Skeletal muscle tissue (tissue), 4 donors: Measurements from ENCODE around the gene ZNF185. TPM values are rescaled to one million over a fixed set of nuclear protein-coding genes. Genes with fewer than 3 reads are reported as not detected.

ENCODE experiments used
- H3K27ac ChIP-seq: one replicate; pipeline ENCODE4 v1.7.0; 2013; ENCODE audit warnings: mild to moderate bottlenecking, low read depth, low read length, inconsistent platforms
- H3K27me3 ChIP-seq, 3 donors: one replicate each; pipeline ENCODE4 v1.7.0; 2013; ENCODE audit warnings: low read length in 3 of 3; ENCODE audit not compliant: control insufficient read depth in 3 of 3, insufficient read depth in 3 of 3
- H3K36me3 ChIP-seq, 3 donors: one replicate each; pipeline ENCODE4 v1.7.0; 2013; ENCODE audit warnings: low read length in 3 of 3; ENCODE audit not compliant: control insufficient read depth in 3 of 3, insufficient read depth in 3 of 3
- H3K4me1 ChIP-seq, 3 donors: one replicate each; pipeline ENCODE4 v1.7.0; 2013; ENCODE audit warnings: low read length in 3 of 3, mild to moderate bottlenecking in 3 of 3; ENCODE audit not compliant: control insufficient read depth in 3 of 3, insufficient read depth in 3 of 3
- H3K4me3 ChIP-seq, 3 donors: one replicate each; pipeline ENCODE4 v1.7.0; 2013; ENCODE audit warnings: low read length in 3 of 3
- H3K9ac ChIP-seq, 3 donors: one replicate each; pipeline ENCODE4 v1.7.0; 2013; ENCODE audit warnings: low read length in 3 of 3, mild to moderate bottlenecking in 3 of 3, moderate library complexity in 2 of 3, low read depth in 1 of 3
- H3K9me3 ChIP-seq, 3 donors: one replicate each; pipeline ENCODE4 v1.7.0; 2013; ENCODE audit warnings: low read length in 3 of 3; ENCODE audit not compliant: control insufficient read depth in 3 of 3
- total RNA-seq: library from RNA; depleted of rRNA; stranded (reverse); fragments of >200 nt; gene quantifications from one replicate; pipeline ENCODE4 v1.2.3, GENCODE V29; 2014
- donor health status: Osteomylitis.

Gene ZNF185
- total RNA-seq, 1 donor from 2014 or later, result 6.8 TPM

DNA sequence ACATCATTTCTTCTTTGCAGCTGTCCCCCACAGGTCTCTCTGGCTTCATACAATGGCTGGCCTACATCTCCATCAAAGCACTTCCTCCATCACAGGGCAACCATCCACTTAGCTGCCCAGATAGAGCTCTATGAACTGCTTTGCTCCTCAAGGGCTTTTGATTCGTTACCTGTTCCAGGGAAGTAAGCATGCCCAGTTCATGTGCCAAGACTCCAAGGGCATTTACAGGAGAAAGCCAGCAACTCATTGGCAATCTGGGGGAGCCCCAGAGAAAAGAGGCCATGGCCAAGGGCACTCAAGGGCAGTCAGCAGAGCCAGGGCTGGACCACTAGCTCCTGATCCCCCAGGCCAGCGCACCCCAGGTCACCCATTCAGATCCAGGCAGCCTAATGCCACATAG lies 24.5 kb upstream of the ZNF185 start:
- Histone ChIP-seq H3K9ac (no peak overlapping the region), H3K27me3 (no peaks in the 10 kb centered on the region), H3K27ac (no peak overlapping the region), H3K4me3 (no peak overlapping the region), H3K9me3 (peaks cover 0 to 2% (median 0%) of the 10 kb centered on the region in 3 donors), H3K36me3 (peaks cover 6 to 12% (median 9%) of the 10 kb centered on the region in 3 donors), H3K4me1 (no peaks in the 10 kb centered on the region)

DNA sequence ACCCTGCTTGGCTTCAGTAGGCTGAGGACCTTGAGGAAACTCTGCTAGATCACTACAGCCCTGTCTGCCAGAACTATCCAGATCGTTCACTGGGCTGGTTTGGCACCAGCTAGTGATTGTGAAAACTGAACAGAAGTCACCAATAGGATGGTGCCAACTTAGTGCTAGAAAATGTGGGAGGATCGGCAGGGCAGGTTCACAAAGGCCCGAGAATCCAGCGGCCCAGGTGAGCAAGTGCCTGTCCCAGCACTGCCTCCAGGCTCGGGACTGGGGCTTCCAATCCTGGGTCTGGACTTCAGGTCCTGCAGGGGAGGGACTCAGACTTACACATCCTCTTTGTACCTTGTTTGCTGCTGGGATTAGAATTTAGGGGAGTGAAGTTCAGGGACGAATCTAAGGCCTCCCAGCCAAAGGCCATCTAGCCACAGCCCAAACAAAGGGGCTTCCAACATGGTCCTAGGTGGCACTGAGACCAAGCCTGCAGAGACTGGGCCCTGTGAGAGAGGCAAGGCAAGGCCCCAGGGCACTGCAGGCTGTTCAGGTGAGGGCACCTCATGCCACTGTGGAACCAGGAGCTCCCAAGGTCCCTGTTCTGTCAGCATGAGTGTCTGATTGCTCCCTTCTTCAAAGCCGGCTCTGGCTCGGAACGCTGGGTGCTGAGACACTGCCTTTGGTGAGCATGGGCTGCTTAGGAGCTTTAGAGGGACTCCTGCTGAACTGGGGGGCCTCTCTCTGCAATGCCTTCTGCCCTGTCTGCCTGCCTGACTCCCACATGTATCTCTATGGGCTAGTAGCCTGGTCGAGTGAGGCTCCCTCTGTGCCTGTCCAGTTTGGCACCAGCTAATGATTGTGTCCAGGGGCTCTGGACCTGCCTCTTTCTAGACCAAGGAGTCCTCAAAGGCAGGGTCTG lies 20.7 kb upstream of the ZNF185 start:
- Histone ChIP-seq H3K36me3 (no peaks in the 10 kb centered on the region), H3K27ac (no peak overlapping the region), H3K9me3 (peaks cover 0 to 2% (median 0%) of the 10 kb centered on the region in 3 donors), H3K4me1 (no peaks in the 10 kb centered on the region), H3K9ac (no peak overlapping the region), H3K27me3 (no peaks in the 10 kb centered on the region), H3K4me3 (no peak overlapping the region)

DNA sequence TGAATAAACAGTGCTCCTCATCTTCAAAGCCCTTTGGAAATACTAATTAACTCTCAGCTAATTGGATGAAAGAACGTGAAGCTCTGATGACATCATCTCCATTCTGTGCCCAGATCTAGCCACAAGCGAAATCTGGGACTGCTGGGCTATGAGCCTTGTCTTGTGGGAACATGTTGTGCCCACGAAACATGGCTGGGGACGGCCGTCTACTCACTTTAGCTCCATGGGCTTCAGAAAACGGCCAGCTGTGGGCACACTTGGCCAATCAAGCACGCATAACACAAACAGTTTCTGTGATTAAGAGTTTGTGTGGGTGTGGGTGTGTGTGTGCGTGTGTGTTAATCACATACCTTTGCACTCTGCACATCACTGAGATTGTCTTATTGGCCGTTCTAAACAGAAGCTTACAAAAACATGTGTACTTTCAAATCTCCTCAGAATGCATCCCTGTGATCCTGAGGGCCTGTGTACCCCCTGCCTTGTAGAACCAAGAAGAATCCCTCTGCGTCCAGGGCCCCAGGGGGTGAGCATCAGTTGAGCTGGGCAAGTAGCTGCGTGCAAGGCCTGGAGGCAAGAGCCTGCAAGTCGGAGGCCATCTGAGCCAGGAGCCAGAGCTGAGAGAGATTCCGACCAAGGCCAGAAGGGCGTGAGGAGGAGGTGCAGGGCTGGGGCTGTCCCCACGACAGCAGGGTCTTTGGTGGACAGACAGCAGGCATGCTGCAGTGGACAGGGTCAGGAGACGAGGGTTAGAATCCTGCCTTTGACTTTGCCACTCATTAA lies 18.7 kb upstream of the ZNF185 start:
- peaks cover 0 to 2% (median 0%) of the 10 kb centered on the region in 3 donors for H3K9me3 ChIP-seq
- H3K36me3 ChIP-seq, result no peaks in the 10 kb centered on the region
- no peak overlapping the region for H3K4me3 ChIP-seq
- no peak overlapping the region for H3K9ac ChIP-seq
- H3K4me1 ChIP-seq, result no peaks in the 10 kb centered on the region
- no peaks in the 10 kb centered on the region for H3K27me3 ChIP-seq
- H3K27ac ChIP-seq, result no peak overlapping the region

DNA sequence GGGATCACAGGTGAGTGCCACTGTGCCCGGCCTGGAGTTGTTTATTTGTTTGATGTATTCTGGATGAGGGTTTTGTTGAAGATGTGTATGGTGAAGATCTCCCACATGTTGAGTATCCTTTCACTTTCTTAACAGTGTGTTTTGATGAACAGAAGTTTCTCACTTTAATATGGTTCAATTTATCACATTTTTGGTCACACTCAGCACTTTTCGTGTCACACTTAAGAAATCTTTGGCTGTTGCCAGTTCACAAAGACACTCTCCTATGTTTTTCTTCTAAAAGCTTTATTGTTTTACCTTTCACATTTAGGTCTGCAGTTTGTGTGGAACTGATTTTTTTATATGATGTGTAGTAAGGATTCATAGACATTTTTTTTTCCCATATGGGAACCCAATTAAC lies 16.6 kb upstream of the ZNF185 start:
- no peak overlapping the region for H3K27ac ChIP-seq
- H3K9me3 ChIP-seq, result no peaks in the 10 kb centered on the region
- no peak overlapping the region for H3K4me3 ChIP-seq
- H3K36me3 ChIP-seq, result no peaks in the 10 kb centered on the region
- no peaks in the 10 kb centered on the region for H3K4me1 ChIP-seq
- peaks cover 0 to 3% (median 0%) of the 10 kb centered on the region in 3 donors for H3K27me3 ChIP-seq
- H3K9ac ChIP-seq, result no peak overlapping the region

DNA sequence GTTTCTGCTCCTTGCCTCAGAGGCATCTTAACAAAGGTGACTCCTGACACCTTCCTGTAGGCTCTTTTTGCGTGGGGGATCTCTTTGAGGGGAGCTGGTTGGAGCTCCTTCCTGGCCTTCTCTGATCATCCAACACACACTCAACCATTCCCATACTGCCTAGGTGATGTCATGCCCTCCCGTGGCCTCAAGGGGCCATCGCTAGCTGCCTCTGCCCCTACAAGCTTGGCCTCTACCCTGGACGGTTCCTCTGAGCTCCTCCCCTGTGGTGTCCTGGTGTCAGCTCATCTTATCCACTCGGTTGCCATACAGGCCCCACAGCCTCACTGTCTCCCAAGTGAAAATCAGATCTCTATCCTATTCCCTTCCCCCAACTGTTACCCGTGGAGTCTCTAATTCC lies 13.7 kb upstream of the ZNF185 start:
- no peak overlapping the region for H3K4me3 ChIP-seq

DNA sequence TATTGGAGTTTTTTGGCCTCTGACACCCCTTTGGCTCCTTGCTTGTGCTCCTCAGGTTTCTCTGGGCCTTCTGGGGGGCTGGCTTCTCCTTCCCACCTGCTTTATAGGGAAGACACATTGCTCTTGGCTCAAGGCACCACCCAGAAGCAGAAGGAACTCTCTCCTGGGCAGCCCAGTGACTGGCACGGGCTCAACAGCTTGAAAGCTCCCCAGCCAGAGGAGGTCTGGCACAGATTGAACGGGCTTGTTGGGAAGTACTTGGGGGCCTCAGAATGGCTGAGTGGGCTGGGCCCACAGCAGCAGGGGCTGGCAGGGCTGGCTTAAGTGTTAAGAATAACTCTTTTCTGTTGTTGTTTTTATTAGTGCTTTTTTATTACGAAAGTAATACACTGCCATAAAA lies 11.2 kb upstream of the ZNF185 start:
- Histone ChIP-seq H3K27me3 (peaks cover 0 to 11% (median 7%) of the 10 kb centered on the region in 3 donors), H3K9me3 (no peaks in the 10 kb centered on the region), H3K27ac (no peak overlapping the region), H3K4me1 (no peaks in the 10 kb centered on the region), H3K9ac (no peak overlapping the region), H3K36me3 (no peaks in the 10 kb centered on the region), H3K4me3 (no peak overlapping the region)

More for the DNA sequence above, 13.7 kb upstream of the ZNF185 start:
- Histone ChIP-seq H3K9me3 (no peaks in the 10 kb centered on the region), H3K27ac (no peak overlapping the region), H3K27me3 (peaks cover 0 to 3% (median 0%) of the 10 kb centered on the region in 3 donors), H3K36me3 (no peaks in the 10 kb centered on the region), H3K4me1 (no peaks in the 10 kb centered on the region), H3K9ac (no peak overlapping the region)

DNA sequence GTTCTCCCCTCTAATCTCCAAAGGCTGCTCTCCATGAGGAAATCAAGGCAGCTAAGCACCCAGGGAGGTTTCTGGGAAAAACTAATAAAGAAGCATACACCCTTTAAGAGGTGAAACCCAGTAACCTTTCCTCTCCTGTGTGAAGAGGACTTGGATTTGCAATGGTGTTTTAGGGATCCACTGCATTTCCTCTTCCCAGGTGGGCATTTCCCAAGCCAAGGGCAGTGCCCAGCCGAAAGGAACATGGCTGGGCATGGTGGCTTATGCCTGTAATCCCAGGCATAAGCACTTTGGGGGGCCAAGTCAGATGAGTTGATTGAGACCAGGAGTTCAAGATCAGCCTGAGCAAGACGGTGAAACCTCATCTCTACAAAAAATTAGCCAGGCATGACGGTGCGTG lies 5.4 kb upstream of the ZNF185 start:
- Histone ChIP-seq H3K27ac (no peak overlapping the region), H3K9ac (no peak overlapping the region), H3K9me3 (no peaks in the 10 kb centered on the region), H3K4me3 (no peak overlapping the region), H3K27me3 (peaks cover 0 to 25% (median 12%) of the 10 kb centered on the region in 3 donors), H3K4me1 (no peaks in the 10 kb centered on the region), H3K36me3 (no peaks in the 10 kb centered on the region)

DNA sequence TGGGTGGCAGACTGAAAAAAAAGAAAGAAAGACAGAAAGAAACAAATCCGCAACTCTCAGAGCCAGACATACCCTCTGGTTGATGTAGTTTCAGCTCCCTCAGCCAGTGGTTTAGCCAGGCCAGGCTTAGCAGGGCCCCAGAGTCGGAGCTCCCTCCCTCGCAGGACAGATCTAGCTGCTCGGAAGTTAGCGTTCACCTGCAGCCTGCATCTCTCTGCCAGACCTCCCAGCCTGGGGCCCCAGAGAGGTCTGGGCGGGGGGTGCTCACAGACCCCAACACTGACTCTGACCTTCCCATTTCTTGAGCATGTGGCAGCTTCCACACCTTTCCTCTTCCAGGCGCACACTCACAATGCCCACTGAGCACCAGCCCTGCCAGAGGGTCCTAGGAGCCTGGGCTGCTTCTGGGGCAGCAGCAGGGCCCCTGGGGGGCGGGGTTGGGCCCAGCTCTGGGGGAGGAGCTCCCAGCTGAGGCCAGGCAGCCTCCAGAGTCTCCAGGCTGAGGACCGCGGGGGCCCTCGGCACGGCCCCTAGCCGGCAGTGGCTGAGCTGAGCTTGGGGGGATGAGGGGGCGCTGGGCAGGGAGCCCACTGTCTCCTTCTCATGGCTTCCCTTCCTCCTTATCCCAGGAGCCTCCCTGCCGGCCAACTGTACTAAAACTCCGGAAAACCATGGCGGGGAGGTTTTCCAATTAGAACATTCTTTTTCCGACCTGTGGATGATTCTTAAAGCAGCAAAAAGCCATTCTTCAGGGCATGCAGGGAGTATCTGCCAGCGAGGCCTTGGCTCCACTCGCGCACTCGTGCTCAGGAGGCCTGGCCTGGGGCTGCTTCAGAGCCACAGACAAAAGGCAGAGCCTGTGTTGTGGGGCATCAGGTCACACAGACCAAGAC lies 4.6 kb upstream of the ZNF185 start:
- Histone ChIP-seq H3K36me3 (no peaks in the 10 kb centered on the region), H3K27me3 (peaks cover 0 to 25% (median 12%) of the 10 kb centered on the region in 3 donors), H3K9me3 (no peaks in the 10 kb centered on the region), H3K4me1 (no peaks in the 10 kb centered on the region), H3K27ac (no peak overlapping the region), H3K9ac (no peak overlapping the region), H3K4me3 (no peak overlapping the region)

DNA sequence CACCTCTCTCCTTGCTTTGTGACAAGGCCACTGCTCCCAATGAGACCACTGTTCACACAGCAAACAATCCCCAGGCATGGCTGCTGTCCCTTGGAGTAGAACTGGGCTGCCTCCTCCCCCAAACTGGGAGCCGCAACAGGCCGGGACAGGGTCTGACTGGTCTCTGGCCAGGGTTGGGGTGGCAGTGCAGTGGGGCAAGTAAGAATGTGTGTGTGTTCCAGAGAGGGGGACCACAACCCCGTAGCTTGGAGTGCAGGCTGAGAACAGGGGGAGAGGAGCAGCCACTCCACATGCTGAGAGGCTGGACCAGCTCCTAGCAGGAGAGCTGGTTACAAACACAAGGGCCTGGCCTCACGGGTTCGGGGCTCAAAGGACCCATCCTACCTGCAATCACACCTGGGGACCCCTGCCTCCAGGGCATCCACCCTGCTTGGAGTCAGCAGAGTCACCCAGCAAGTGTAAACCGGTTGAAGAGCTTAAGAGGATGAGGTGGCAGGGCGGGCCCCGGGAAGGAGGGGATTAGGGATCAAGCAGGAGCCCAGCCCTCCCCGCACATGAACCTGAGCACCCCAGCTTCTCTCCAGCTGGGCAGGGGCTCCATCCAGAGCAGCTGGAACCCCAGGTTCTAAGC lies 3.8 kb upstream of the ZNF185 start:
- no peak overlapping the region for H3K27ac ChIP-seq
- no peak overlapping the region for H3K9ac ChIP-seq
- H3K9me3 ChIP-seq, result no peaks in the 10 kb centered on the region
- H3K27me3 ChIP-seq, result peaks cover 7 to 30% (median 16%) of the 10 kb centered on the region in 3 donors
- no peak overlapping the region for H3K4me3 ChIP-seq
- H3K4me1 ChIP-seq, result no peaks in the 10 kb centered on the region
- no peaks in the 10 kb centered on the region for H3K36me3 ChIP-seq
